GM23338 (cell line): ENCODE results near the gene GPR3. TPM values are rescaled to one million over a fixed set of nuclear protein-coding genes. Genes with fewer than 3 reads are reported as not detected.

Experiments
- ATAC-seq: fragments of 200-7000 bp; cut with Tn5 transposase; 3 replicates; pipeline ENCODE4 v1.9.1; 2020
- DNase-seq: peaks from one replicate; pipeline ENCODE4 v3.0.0-alpha.2; 2015; ENCODE audit warnings: low spot score
- H2AFZ ChIP-seq: fragments of 200-600 bp; sonication (generic); 2 replicates; pipeline ENCODE4 v1.8.0; 2016; ENCODE audit warnings: antibody characterized with exemption, mild to moderate bottlenecking, moderate library complexity
- H3F3A ChIP-seq: fragments of 200-600 bp; sonication (generic); replicated peaks from 2 replicates; pipeline ENCODE4 v1.8.0; 2017; ENCODE audit warnings: antibody characterized with exemption, mixed run types, low read depth
- H3K27ac ChIP-seq: fragments of 200-600 bp; sonication (generic); 2 replicates; pipeline ENCODE4 v1.6.1; 2016; ENCODE audit warnings: low read depth
- H3K27me3 ChIP-seq: fragments of 200-600 bp; sonication (generic); 2 replicates; pipeline ENCODE4 v1.8.0; 2016; ENCODE audit warnings: mild to moderate bottlenecking, mixed run types, moderate library complexity; ENCODE audit not compliant: insufficient read depth
- H3K36me3 ChIP-seq: fragments of 200-600 bp; sonication (generic); 2 replicates; pipeline ENCODE4 v1.8.0; 2016; ENCODE audit warnings: mild to moderate bottlenecking; ENCODE audit not compliant: insufficient read depth
- H3K4me1 ChIP-seq: fragments of 200-600 bp; sonication (generic); 2 replicates; pipeline ENCODE4 v1.8.0; 2016; ENCODE audit warnings: mild to moderate bottlenecking, moderate library complexity; ENCODE audit not compliant: insufficient read depth
- H3K4me2 ChIP-seq: fragments of 200-600 bp; sonication (generic); 2 replicates; pipeline ENCODE4 v1.7.1; 2017; ENCODE audit warnings: mixed run types
- H3K4me3 ChIP-seq: fragments of 200-600 bp; sonication (generic); 2 replicates; pipeline ENCODE4 v1.6.1; 2016; ENCODE audit warnings: mixed run types
- H3K79me2 ChIP-seq: fragments of 200-600 bp; sonication (generic); replicated peaks from 2 replicates; pipeline ENCODE4 v1.8.0; 2017; ENCODE audit warnings: mild to moderate bottlenecking; ENCODE audit not compliant: insufficient read depth
- H3K9me2 ChIP-seq: fragments of 200-600 bp; sonication (generic); 2 replicates; pipeline ENCODE4 v1.8.0; 2017; ENCODE audit not compliant: insufficient read depth
- H4K20me1 ChIP-seq: fragments of 200-600 bp; sonication (generic); replicated peaks from 2 replicates; pipeline ENCODE4 v1.8.0; 2017; ENCODE audit warnings: mild to moderate bottlenecking; ENCODE audit not compliant: insufficient read depth
- H3K27ac Mint-ChIP-seq: 2 replicates; pipeline ENCODE4 v1.8.0; 2020; ENCODE audit warnings: inconsistent platforms, mild to moderate bottlenecking, moderate library complexity, mixed read lengths
- H3K27me3 Mint-ChIP-seq: 3 replicates; pipeline ENCODE4 v1.8.0; 2022; ENCODE audit warnings: low read depth, mild to moderate bottlenecking, moderate library complexity, mixed read lengths, inconsistent platforms; ENCODE audit not compliant: insufficient read depth, poor library complexity
- H3K36me3 Mint-ChIP-seq: 3 replicates; pipeline ENCODE4 v1.8.0; 2021; ENCODE audit warnings: low read depth, mild to moderate bottlenecking, inconsistent platforms, moderate library complexity, mixed read lengths
- H3K4me1 Mint-ChIP-seq: 3 replicates; pipeline ENCODE4 v1.8.0; 2020; ENCODE audit warnings: mild to moderate bottlenecking, inconsistent platforms, mixed read lengths
- H3K4me3 Mint-ChIP-seq: 3 replicates; pipeline ENCODE4 v1.8.0; 2021; ENCODE audit warnings: moderate library complexity, mild to moderate bottlenecking, inconsistent platforms, mixed read lengths
- H3K9me3 Mint-ChIP-seq: 3 replicates; pipeline ENCODE4 v1.8.0; 2020; ENCODE audit warnings: moderate library complexity, mild to moderate bottlenecking, inconsistent platforms, mixed read lengths
- CREB1 ChIP-seq: fragments of 250-450 bp; sonication (Bioruptor Pico); IDR thresholded peaks from 2 replicates; pipeline ENCODE4 v1.5.0; 2020; ENCODE audit warnings: low read depth, mild to moderate bottlenecking, moderate library complexity
- CTCF ChIP-seq, 2 experiments: fragments of 200-600 bp in 1 of 2; sonication (generic) in 1 of 2; conservative IDR thresholded peaks; 2 replicates each; pipeline versions ENCODE4 v1.5.1 to v1.6.1; 2016 to 2017; ENCODE audit warnings: antibody characterized with exemption in 2 of 2, low read depth in 2 of 2, mild to moderate bottlenecking in 2 of 2, moderate library complexity in 1 of 2
- EZH2phosphoT487 ChIP-seq: fragments of 200-600 bp; sonication (generic); IDR thresholded peaks from one replicate; pipeline ENCODE4 v1.8.1; 2018; ENCODE audit warnings: antibody characterized with exemption; ENCODE audit not compliant: unreplicated experiment
- NANOG ChIP-seq: IDR thresholded peaks from 2 replicates; pipeline ENCODE4 v1.6.1; 2016; ENCODE audit warnings: antibody characterized with exemption, borderline replicate concordance
- POLR2AphosphoS5 ChIP-seq: IDR thresholded peaks from 2 replicates; pipeline ENCODE4 v1.6.1; 2016; ENCODE audit warnings: antibody characterized with exemption, low read depth
- REST ChIP-seq: IDR thresholded peaks from one replicate; pipeline ENCODE4 v1.6.1; 2018; ENCODE audit warnings: antibody characterized with exemption; ENCODE audit not compliant: unreplicated experiment
- STAT1 ChIP-seq: IDR thresholded peaks from one replicate; pipeline ENCODE4 v1.6.1; 2016; ENCODE audit warnings: antibody characterized with exemption; ENCODE audit not compliant: unreplicated experiment
- ZNF114 ChIP-seq: fragments of 250-450 bp; sonication (Bioruptor Pico); IDR thresholded peaks from 2 replicates; pipeline ENCODE4 v1.5.0; 2020; ENCODE audit warnings: mild to moderate bottlenecking, moderate library complexity
- ZNF331 ChIP-seq: fragments of 250-450 bp; sonication (Bioruptor Pico); IDR thresholded peaks from 2 replicates; pipeline ENCODE4 v1.5.0; 2020; ENCODE audit warnings: low read depth, mild to moderate bottlenecking, moderate library complexity
- polyA plus RNA-seq: library from polyadenylated mRNA; unstranded; fragments of >200 nt; fragmentation: Nextera tagmentation; extraction: Ambion mirVana; gene quantifications from 2 replicates; pipeline ENCODE4 v1.2.1, GENCODE V29; 2016
- total RNA-seq: library from RNA; depleted of rRNA; stranded (reverse); fragments of >200 nt; shearing (Covaris generic); gene quantifications from 2 replicates; pipeline ENCODE4 v1.2.3, GENCODE V29; 2014

Gene GPR3
- total and polyA plus RNA-seq, 2 experiments from 2014 or later = 5.9 to 9.1 TPM

- H3K27me3 Mint-ChIP-seq = peaks cover 7% of the 10 kb centered on the region
These were observed 36.0 kb downstream of the GPR3 start for GRCh38 chr1:27428316-27429028.

GRCh38 chr1:27429029-27429425 lies 36.6 kb downstream of the GPR3 start:
- ATAC-seq (no peak), DNase-seq (no peak)
- Histone ChIP-seq H3K79me2 (peaks cover 35% of the 10 kb centered on the region), H3K9me2 (no peaks in the 10 kb centered on the region), H4K20me1 (no peaks in the 10 kb centered on the region), H3F3A (no peaks in the 10 kb centered on the region; the same call in 1 of the 2 replicates), H3K4me2 (peak overlapping the region; percentile 40), H3K27ac (peak overlapping the region; percentile 88), H3K27me3 (no peaks in the 10 kb centered on the region), H3K4me1 (peaks cover 41% of the 10 kb centered on the region), H3K4me3 (no peak overlapping the region), H2AFZ (no peak overlapping the region), H3K36me3 (0 out of 2 replicates have a peak, but pooled peaks cover 3% of the 10 kb centered on the region)
- Mint-ChIP-seq H3K27ac (peak overlapping the region; percentile 98), H3K27me3 (peaks cover 7% of the 10 kb centered on the region), H3K36me3 (peaks cover 28% of the 10 kb centered on the region), H3K4me3 (no peak overlapping the region; the same call in 2 of the 3 replicates), H3K9me3 (no peaks in the 10 kb centered on the region), H3K4me1 (peaks cover 61% of the 10 kb centered on the region)
- no peak for TF ChIP-seq POLR2AphosphoS5
- no peak for TF ChIP-seq NANOG
- no peak for TF ChIP-seq EZH2phosphoT487
- no peak for TF ChIP-seq CTCF (conservative IDR thresholded peaks at IDR 0.05; ENCODE audit: low read depth in 2 of 2)
- no peak for TF ChIP-seq ZNF331 (CRISPR knock-in tag)
- no peak for TF ChIP-seq REST
- no peak for TF ChIP-seq STAT1
- no peak for TF ChIP-seq ZNF114 (CRISPR knock-in tag)
- TF ChIP-seq CREB1 (CRISPR knock-in tag) = no peak

More at GRCh38 chr1:27428316-27429028, 36.0 kb downstream of the GPR3 start:
- H3K4me1 ChIP-seq = peaks cover 46% of the 10 kb centered on the region
- peak overlapping the region; percentile 25; the same call in 1 of the 3 replicates for H3K4me3 Mint-ChIP-seq
- peaks cover 29% of the 10 kb centered on the region for H3K79me2 ChIP-seq
- peaks cover 62% of the 10 kb centered on the region for H3K4me1 Mint-ChIP-seq
- H3F3A ChIP-seq = no peaks in the 10 kb centered on the region; the same call in 1 of the 2 replicates
- H3K4me2 ChIP-seq = peak overlapping the region; percentile 40
- 0 out of 2 replicates have a peak, but pooled peaks cover 3% of the 10 kb centered on the region for H3K36me3 ChIP-seq
- H3K4me3 ChIP-seq = no peak overlapping the region; the same call in 1 of the 2 replicates
- no peak for TF ChIP-seq STAT1
- TF ChIP-seq CTCF (conservative IDR thresholded peaks at IDR 0.05; ENCODE audit: low read depth in 2 of 2) = peak in 1 of 2 experiments; percentile 33; a peak in 1 of 4 replicates
- H3K9me2 ChIP-seq = no peaks in the 10 kb centered on the region
- peaks cover 28% of the 10 kb centered on the region for H3K36me3 Mint-ChIP-seq
- H3K27me3 ChIP-seq = no peaks in the 10 kb centered on the region
- no peaks in the 10 kb centered on the region; the same call in 1 of the 2 replicates for H4K20me1 ChIP-seq
- ATAC-seq (peak; percentile 55), DNase-seq (peak; percentile 51)
- H2AFZ ChIP-seq = no peak overlapping the region
- peak overlapping the region; percentile 98 for H3K27ac Mint-ChIP-seq
- no peaks in the 10 kb centered on the region for H3K9me3 Mint-ChIP-seq
- H3K27ac ChIP-seq = peak overlapping the region; percentile 88
